ENCODE data around the gene TRIM40.

Gene TRIM40

GRCh38 chr6:30150671-30151395 is 14.9 kb downstream of the TRIM40 start:
- DNase-seq: no peak

GRCh38 chr6:30151580-30151979 is 15.6 kb downstream of the TRIM40 start:
- DNase-seq: no peak

GRCh38 chr6:30152016-30152673 is 16.2 kb downstream of the TRIM40 start:
- no peak for DNase-seq

- DNase-seq: no peak
These were observed 17.1 kb downstream of the TRIM40 start for GRCh38 chr6:30152910-30153610.

DNA sequence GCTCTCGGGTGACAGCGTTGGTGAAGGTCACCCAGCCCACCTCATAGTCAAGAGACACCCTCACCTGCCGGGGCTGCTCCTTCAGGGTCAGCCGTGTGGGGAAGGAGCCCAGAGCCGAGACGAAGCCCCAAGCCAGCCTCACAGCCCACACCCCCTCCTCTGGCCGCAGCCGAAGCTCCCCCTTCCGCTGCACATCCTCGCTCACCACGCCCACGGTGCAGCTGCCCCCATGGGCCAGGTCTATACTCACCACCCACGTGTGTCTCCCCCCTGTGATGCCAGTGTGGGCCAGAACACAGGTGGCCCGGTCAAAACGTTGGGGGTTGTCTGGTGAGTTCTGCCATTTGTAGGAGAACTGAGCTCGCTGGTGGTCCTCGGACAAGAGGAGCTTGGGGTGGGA is 18.1 kb downstream of the TRIM40 start:
- DNase-seq: no peak

GRCh38 chr6:30154709-30155519 is 19.0 kb downstream of the TRIM40 start:
- no peak for DNase-seq

DNA sequence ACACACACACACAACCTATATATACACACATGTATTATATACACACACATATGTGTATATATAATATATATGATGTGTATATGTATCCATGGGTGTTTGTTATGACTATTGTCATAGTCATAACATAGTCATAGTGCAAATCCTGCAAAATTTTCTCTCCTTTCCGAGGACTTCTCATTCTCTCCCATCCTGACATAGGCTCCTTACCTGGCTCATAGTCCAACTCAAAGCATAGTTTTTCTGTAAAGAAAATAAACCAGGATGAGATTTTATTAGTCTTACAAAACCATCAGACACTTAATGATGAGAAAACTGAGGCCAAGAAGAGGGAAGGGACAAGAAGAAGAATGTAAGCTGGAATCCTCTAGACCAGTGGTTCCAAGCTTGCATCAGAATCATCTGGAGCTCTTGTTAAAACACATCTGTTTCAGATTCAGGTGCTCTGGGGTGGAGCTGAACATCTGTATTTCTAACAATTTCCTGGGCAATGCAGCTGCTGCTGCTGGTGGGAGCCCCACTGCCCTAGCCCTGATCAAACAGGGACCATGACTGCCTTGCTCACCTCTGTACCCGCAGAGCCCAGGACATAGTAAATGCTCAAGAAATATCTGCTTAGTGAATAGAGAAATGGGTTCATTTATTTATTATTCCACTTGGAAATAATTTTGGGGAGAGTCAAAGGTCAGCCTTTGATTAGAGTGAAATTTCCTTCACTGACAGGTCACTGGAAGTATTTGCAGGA is 19.8 kb downstream of the TRIM40 start:
- no peak for DNase-seq

GRCh38 chr6:30156262-30156599 is 20.3 kb downstream of the TRIM40 start:
- DNase-seq: no peak

GRCh38 chr6:30156774-30157173 is 20.8 kb downstream of the TRIM40 start:
- DNase-seq: no peak

DNA sequence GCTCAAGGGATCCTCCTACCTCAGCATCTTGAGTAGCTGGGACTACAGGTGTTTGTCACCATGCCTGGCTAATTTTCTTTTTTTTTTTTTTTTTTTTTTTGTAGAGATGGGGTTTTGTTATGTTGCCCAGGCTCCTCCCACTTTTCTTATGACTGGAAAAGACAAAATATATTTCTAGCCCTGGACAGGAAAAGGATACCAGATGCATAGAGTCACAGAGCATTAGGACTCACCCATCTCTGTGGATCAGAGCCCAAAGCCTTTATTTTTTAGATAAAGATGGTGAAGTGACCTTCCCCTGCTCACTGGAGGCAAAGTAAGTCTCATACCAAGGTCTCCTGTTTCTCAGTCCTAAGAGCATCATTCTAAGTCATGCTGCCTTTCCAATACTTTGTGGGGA is 21.6 kb downstream of the TRIM40 start:
- no peak for DNase-seq

GRCh38 chr6:30157999-30158398 is 22.1 kb downstream of the TRIM40 start:
- no peak for DNase-seq

- no peak for DNase-seq
These were observed 22.6 kb downstream of the TRIM40 start for GRCh38 chr6:30158475-30159040.

GRCh38 chr6:30160008-30160784 is 24.3 kb downstream of the TRIM40 start:
- no peak for DNase-seq

DNA sequence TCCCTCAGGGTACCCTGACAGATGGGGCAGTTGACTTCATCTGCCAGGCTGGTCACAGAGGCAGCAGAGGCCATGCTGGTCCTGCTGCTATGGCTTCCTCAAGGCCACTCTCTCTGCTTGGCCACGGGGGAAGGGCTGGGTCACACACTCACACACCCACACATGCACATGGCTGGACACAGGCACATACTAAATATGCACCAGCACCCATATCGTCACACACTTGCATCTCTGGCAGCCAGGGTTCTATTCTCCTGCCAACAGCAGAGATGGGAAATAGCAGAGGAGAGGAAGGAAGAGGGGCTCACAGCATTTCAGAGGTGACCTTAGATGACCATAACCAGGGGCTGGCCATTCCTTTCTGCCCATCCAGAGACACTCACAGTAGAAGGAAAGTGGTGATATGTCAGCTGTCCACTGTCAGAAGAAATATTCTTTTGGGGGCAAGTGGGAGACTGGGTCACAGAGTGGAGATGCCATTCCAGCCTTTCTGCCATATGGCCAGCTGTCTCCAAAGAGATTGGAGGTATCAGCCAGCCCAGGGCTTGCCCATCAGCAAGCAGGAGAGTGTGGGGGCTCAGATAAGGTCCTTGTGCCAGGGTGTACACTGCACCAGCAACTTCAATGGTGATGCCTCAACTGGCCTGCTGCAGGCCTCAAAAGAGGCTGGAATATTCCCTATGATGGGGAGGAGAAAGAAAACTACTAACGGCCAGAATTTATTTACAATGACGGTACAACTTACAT is 25.0 kb downstream of the TRIM40 start, which contains the start of gene TRIM10:
Gene TRIM10, minus strand, starts transcription at position 427 of the 747 bp plus-strand sequence. Its CDS starts 353 bp downstream, at position 74.
- DNase-seq: no peak

GRCh38 chr6:30162265-30163089 is 26.5 kb downstream of the TRIM40 start:
- DNase-seq: no peak

DNA sequence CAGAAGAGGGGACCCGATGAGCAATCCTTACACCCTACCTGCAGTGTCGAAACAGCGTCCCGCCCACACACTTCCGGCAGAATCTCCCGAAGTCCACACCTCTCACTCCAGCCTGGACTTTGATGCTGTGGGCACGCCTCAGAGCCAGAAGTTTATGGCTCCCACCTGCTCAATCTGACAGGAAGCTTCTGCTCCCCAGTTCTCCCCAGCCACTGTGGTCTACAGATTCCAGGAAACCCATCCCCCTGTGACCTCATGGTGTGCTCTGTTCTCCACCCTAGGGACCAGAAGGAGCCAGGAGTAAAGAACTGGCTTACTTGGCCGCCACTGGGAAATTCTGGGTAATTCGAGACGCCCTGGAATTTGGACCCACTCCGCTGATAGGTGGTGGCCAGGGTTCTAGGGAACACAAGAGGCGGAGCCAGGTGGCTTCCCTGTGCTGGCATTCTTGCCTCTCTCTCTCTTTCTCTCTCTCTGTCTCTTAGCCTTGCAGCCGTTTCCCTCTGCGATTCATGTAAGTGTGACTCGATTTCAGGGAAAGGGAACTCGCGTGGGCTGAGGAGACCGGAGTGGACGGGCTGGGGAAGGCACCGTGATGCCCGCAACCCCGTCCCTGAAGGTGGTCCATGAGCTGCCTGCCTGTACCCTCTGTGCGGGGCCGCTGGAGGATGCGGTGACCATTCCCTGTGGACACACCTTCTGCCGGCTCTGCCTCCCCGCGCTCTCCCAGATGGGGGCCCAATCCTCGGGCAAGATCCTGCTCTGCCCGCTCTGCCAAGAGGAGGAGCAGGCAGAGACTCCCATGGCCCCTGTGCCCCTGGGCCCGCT is 27.4 kb downstream of the TRIM40 start, which contains the start of gene TRIM15:
Gene TRIM15, plus strand, starts transcription at position 457 of the 828 bp plus-strand sequence. Its CDS starts 139 bp downstream, at position 596.
- no peak for DNase-seq

DNA sequence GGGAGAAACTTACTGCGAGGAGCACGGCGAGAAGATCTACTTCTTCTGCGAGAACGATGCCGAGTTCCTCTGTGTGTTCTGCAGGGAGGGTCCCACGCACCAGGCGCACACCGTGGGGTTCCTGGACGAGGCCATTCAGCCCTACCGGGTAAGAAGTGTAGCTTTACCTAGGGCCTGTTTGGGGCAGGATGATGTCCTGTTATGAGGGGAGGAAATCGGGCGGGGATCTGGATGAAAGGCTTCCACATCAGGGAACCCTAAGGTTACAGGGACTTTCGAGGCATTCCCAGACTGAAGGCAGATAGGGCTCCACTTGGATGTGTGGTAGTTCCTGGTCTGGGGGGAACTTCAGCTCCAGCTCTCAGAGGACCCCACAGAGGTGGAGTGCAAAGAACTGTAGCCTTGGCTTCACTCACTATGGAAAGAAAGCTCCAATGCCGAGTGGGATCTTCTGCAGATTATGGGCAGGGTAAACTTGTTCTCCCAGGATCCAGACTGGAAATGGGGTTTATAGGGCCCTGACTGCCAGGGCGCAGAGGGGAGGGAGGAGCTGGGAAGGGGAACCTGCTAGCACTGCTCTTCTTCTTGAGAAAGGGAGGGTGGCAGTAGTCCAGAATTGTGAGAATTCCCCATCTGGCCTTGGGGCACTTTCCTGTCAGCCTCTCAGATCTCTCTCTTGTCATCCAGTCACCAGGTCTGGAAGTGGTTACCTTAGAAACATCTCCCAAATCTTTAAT is 28.1 kb downstream of the TRIM40 start:
- DNase-seq: no peak

GRCh38 chr6:30164714-30165113 is 28.8 kb downstream of the TRIM40 start:
- DNase-seq: no peak

Data from activated gamma-delta T cell (primary cell).